Large intestine (tissue), 12 donors: ENCODE data around the gene CSN1S1. TPM values are rescaled to one million over a fixed set of nuclear protein-coding genes. Genes with fewer than 3 reads are reported as not detected.

Source experiments
- DNase-seq, 2 donors: peaks; one replicate each; pipeline versions ENCODE4 v3.0.0 to v3.0.0-alpha.2; 2013
- H3K27ac ChIP-seq: one replicate; pipeline ENCODE4 v1.5.1; 2013; ENCODE audit warnings: low read length
- H3K27me3 ChIP-seq: 2 replicates; pipeline ENCODE4 v1.6.1; 2013; ENCODE audit warnings: low read length; ENCODE audit not compliant: control insufficient read depth, insufficient read depth
- H3K36me3 ChIP-seq: 2 replicates; pipeline ENCODE4 v1.6.1; 2013; ENCODE audit warnings: low read length; ENCODE audit not compliant: control insufficient read depth, insufficient read depth
- H3K4me1 ChIP-seq: one replicate; pipeline ENCODE4 v1.6.1; 2013; ENCODE audit warnings: low read length; ENCODE audit not compliant: control insufficient read depth, insufficient read depth
- H3K4me3 ChIP-seq: one replicate; pipeline ENCODE4 v1.5.1; 2013; ENCODE audit warnings: low read length
- H3K9me3 ChIP-seq: one replicate; pipeline ENCODE4 v1.6.1; 2013; ENCODE audit warnings: mild to moderate bottlenecking, low read depth, low read length, moderate library complexity; ENCODE audit not compliant: control insufficient read depth
- WGBS: methylation state at CpG from one replicate; pipeline ENCODE4 v1.1.5; 2013; ENCODE audit warnings: low lambda C conversion rate; ENCODE audit not compliant: insufficient coverage; 5-methylcytosine and 5-hydroxymethylcytosine counted together
- long read RNA-seq, 11 donors: transcript quantifications; one replicate each; lab custom pipeline, GENCODE V29; 2026
- polyA plus RNA-seq: library from polyadenylated mRNA; unstranded; fragments of 120-200 nt; gene quantifications from one replicate; pipeline ENCODE4 v1.2.1, GENCODE V29; 2013

CSN1S1 gene, protein sequence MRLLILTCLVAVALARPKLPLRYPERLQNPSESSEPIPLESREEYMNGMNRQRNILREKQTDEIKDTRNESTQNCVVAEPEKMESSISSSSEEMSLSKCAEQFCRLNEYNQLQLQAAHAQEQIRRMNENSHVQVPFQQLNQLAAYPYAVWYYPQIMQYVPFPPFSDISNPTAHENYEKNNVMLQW
- not detected for polyA plus RNA-seq
- long read RNA-seq, donor 1 = 0 reads
- long read RNA-seq, donor 2 = 0 reads
- long read RNA-seq, donor 3 = 0 reads
- long read RNA-seq, donor 4 = 0 reads
- long read RNA-seq, donor 5 = 0 reads
- long read RNA-seq, donor 6 = 0 reads
- long read RNA-seq, donor 7 = 0 reads
- long read RNA-seq, donor 8 = 0 reads
- long read RNA-seq, donor 9 = 0 reads
- long read RNA-seq, donor 10 = 0 reads
- long read RNA-seq, donor 11 = 0 reads

DNA sequence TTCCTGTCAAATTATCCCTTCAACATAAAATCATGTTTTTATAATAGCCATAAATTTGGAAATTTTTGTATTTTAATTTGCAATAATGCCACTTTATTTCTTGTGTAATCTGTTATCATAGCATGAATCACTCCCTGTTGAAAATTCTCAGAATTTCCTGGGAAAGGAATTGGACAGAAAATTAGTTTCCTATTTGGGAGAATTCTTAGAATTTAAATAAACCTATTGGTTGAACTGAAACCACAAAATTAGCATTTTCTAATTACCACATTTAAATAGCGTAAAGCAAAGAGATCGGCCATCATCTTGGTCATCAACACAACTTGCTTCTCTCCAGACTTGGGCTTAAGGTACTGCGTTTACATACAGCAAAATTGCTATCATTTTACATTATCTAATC is at the start of gene CSN1S1:
TSS of gene CSN1S1 (plus strand) at position 301 of the 400 bp plus-strand sequence. CDS start 1,488 bp downstream, outside the sequence.
- Histone ChIP-seq H3K27ac (no peak within 1 kb of the TSS), H3K4me1 (no peaks in the 10 kb centered on the region), H3K36me3 (no peaks in the 10 kb centered on the region), H3K4me3 (no peak within 1 kb of the TSS), H3K27me3 (no peaks in the 10 kb centered on the region), H3K9me3 (no peaks in the 10 kb centered on the region)
- 100% methylated on average over 1 of the region's 3 CpGs for WGBS
- no peak for DNase-seq

- H3K36me3 ChIP-seq = no peaks in the 10 kb centered on the region
- H3K27me3 ChIP-seq = no peaks in the 10 kb centered on the region
- peaks cover 17% of the 10 kb centered on the region for H3K4me1 ChIP-seq
- DNase-seq = peak; percentile 36 to 42
- no peak overlapping the region for H3K4me3 ChIP-seq
- H3K27ac ChIP-seq = no peak overlapping the region
- peaks cover 3% of the 10 kb centered on the region for H3K9me3 ChIP-seq
Observed at GRCh38 chr4:69881173-69881773, 49.6 kb upstream of the CSN1S1 start.

DNA sequence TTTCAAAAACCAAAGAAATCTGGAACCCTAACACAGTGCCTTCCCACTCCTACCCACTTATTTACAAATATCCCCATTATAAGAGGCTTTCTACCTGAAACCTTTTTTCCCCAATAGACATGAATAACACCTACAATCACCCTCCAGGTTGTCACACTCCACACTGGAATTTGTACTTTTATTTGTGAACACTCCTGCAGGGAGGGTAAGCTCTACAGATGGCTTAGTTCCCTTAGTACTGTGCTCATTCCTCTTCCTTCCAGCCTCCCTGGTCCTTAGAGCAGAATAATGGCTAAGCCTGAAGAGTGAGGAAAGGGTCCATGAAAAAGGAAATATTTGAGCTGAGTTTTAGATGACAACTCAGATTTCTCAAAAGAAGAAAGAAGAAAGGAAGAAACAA is 48.7 kb upstream of the CSN1S1 start:
- no peak overlapping the region for H3K4me3 ChIP-seq
- H3K9me3 ChIP-seq = peaks cover 3% of the 10 kb centered on the region
- no peaks in the 10 kb centered on the region for H3K36me3 ChIP-seq
- no peaks in the 10 kb centered on the region for H3K27me3 ChIP-seq
- peaks cover 9% of the 10 kb centered on the region for H3K4me1 ChIP-seq
- no peak for DNase-seq
- no peak overlapping the region for H3K27ac ChIP-seq

DNA sequence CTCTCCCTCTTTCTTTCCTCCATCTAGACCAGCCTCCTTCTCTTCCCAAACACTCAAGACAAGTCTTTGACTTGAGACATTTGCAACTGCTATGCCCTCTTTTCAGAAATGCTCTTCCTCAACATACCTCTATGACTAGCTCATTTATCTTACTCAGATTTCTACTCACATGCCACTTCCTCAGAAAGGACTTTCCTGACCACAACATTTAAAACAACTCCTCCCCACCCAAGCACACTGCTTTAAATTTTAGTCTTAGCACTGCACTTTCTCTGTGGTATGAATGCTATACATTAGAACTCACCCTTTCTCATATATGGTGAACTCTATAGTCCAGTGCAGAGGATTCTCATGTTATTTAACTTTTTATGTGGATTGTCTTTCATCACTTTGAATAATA is 42.5 kb upstream of the CSN1S1 start:
- Histone ChIP-seq H3K27ac (no peak overlapping the region), H3K4me3 (no peak overlapping the region), H3K4me1 (no peaks in the 10 kb centered on the region), H3K27me3 (no peaks in the 10 kb centered on the region), H3K36me3 (no peaks in the 10 kb centered on the region), H3K9me3 (peaks cover 2% of the 10 kb centered on the region)
- no peak for DNase-seq

GRCh38 chr4:69894186-69894585 is 36.7 kb upstream of the CSN1S1 start:
- Histone ChIP-seq H3K4me1 (no peaks in the 10 kb centered on the region), H3K27ac (no peak overlapping the region), H3K4me3 (no peak overlapping the region), H3K27me3 (no peaks in the 10 kb centered on the region), H3K9me3 (no peaks in the 10 kb centered on the region), H3K36me3 (no peaks in the 10 kb centered on the region)
- 0% methylated on average over 1 of the region's 5 CpGs for WGBS
- peak in 1 of 2 donors; percentile 63 for DNase-seq

DNA sequence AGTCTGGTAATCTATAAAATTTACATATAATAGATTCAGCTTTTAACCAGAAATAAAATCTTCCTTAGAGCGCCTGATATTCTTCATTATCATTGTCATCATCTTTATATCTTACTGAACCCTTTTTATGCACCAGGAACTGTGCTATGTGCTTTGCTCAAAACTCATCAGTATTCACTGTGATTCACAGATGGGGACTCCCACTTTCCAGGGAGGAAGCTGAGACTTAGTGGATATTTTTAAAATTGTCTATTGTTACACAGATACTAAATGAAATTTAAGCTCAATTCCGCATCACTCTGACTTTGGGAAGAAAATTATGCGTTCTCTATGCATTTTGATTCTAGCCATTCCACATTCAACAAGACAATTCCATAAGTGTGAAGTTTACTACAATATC is 36.1 kb upstream of the CSN1S1 start:
- H3K9me3 ChIP-seq = no peaks in the 10 kb centered on the region
- H3K36me3 ChIP-seq = no peaks in the 10 kb centered on the region
- no peak overlapping the region for H3K27ac ChIP-seq
- 100% methylated on average over 2 of the region's 3 CpGs for WGBS
- no peak overlapping the region for H3K4me3 ChIP-seq
- DNase-seq = no peak
- no peaks in the 10 kb centered on the region for H3K27me3 ChIP-seq
- H3K4me1 ChIP-seq = no peaks in the 10 kb centered on the region

- no peaks in the 10 kb centered on the region for H3K4me1 ChIP-seq
- no peaks in the 10 kb centered on the region for H3K9me3 ChIP-seq
- no peak for DNase-seq
- no peak overlapping the region for H3K27ac ChIP-seq
- H3K27me3 ChIP-seq = no peaks in the 10 kb centered on the region
- H3K4me3 ChIP-seq = no peak overlapping the region
- no peaks in the 10 kb centered on the region for H3K36me3 ChIP-seq
Observed at GRCh38 chr4:69896530-69897116, 34.2 kb upstream of the CSN1S1 start.

- no peak overlapping the region for H3K4me3 ChIP-seq
- no peaks in the 10 kb centered on the region for H3K36me3 ChIP-seq
- H3K27me3 ChIP-seq = no peaks in the 10 kb centered on the region
- no peak overlapping the region for H3K27ac ChIP-seq
- H3K4me1 ChIP-seq = no peaks in the 10 kb centered on the region
- WGBS = 67% methylated on average over 1 of the region's 1 CpG
- DNase-seq = no peak
- H3K9me3 ChIP-seq = no peaks in the 10 kb centered on the region
Observed at GRCh38 chr4:69907151-69907550, 23.7 kb upstream of the CSN1S1 start.

DNA sequence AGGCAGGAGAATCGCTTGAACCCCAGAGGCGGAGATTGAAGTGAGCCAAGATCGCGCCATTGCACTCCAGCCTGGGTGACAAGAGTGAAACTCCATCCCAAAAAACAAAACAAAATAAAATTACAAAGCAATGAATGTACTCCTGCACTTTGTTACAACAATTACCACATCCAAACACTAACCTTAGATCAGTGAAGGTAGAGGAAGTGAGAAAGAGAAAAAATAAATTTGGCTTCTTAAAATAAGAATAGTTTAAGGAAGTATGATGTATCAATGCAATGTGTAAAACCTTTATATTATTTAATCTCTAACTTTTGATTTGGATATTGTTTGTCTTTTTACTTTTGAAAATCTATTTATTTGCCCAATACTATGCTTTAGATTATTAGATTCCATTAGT is 21.7 kb upstream of the CSN1S1 start:
- Histone ChIP-seq H3K36me3 (no peaks in the 10 kb centered on the region), H3K27me3 (no peaks in the 10 kb centered on the region), H3K4me3 (no peak overlapping the region), H3K9me3 (no peaks in the 10 kb centered on the region), H3K27ac (no peak overlapping the region), H3K4me1 (no peaks in the 10 kb centered on the region)
- no CpG with 5 or more reads among the region's 4 CpGs for WGBS
- no peak for DNase-seq

DNA sequence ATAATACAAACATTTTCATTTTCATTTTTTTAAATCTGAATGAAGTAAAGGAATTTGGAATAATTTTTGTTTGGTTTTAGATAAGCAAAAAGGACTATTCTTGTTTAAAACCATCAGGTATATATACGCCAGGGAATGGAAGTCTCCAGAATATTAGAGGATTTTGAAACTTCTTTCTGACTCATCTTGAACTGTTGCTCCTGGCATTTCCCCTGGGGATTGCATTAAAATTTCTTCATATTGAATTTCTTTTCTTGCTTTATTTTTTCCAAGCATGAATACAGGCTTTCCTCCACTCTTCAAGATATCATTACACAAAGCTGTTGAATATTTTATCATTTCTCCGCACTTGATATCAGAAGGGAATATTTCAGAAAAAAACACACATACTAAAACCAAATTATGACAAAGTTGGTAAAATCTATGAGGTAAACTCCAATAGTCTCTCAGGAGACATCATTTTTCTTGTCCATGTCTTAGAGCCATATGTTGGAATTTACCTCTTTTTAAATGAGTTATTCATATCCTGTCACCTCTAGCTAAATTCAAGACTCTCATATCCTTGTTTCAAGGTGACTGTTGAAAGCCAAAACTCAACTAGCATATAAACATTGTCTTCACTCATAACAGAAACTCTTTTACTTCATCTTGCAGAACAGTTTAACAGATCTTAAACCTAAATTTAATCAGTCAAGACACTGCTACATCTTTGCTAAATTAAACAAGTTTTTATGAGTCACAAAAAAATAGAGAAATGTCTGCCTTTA is 20.7 kb upstream of the CSN1S1 start:
- no peak overlapping the region for H3K27ac ChIP-seq
- H3K4me1 ChIP-seq = no peaks in the 10 kb centered on the region
- 100% methylated on average over 1 of the region's 2 CpGs for WGBS
- no peaks in the 10 kb centered on the region for H3K36me3 ChIP-seq
- no peaks in the 10 kb centered on the region for H3K27me3 ChIP-seq
- no peak overlapping the region for H3K4me3 ChIP-seq
- DNase-seq = no peak
- no peaks in the 10 kb centered on the region for H3K9me3 ChIP-seq
